Measurements from ENCODE around the gene DPY19L2. TPM values are rescaled to one million over a fixed set of nuclear protein-coding genes. Genes with fewer than 3 reads are reported as not detected.
"Not testable (repeated sequence)": the region's sequence is repeated elsewhere in the genome, so short reads cannot be mapped to it uniquely, and the experiment has no call there.

Gene DPY19L2
- polyA plus RNA-seq, 4 donors: 24.7 to 99.4 (median 46.5) TPM

- not testable (repeated sequence) for DNase-seq (ENCODE audit: low read depth in 4 of 4, low spot score in 2 of 4)
Measured at GRCh38 chr12:63545298-63545916, 122.9 kb downstream of the DPY19L2 start.

- DNase-seq (ENCODE audit: low read depth in 4 of 4, low spot score in 2 of 4): not testable (repeated sequence)
Measured at GRCh38 chr12:63538656-63539055, 129.6 kb downstream of the DPY19L2 start.

GRCh38 chr12:63537838-63538237, 130.5 kb downstream of the DPY19L2 start:
- not testable (repeated sequence) for DNase-seq (ENCODE audit: low read depth in 4 of 4, low spot score in 2 of 4)

GRCh38 chr12:63529641-63530040, 138.7 kb downstream of the DPY19L2 start:
- not testable (repeated sequence) for DNase-seq (ENCODE audit: low read depth in 4 of 4, low spot score in 2 of 4)

GRCh38 chr12:63525831-63526230, 142.5 kb downstream of the DPY19L2 start:
- no peak for DNase-seq (ENCODE audit: low read depth in 4 of 4, low spot score in 2 of 4)

- no peak for DNase-seq (ENCODE audit: low read depth in 4 of 4, low spot score in 2 of 4)
Measured at GRCh38 chr12:63521706-63522105, 146.6 kb downstream of the DPY19L2 start.

Other genes with a start within 250 kb of the DPY19L2 start
- 10 to 100 TPM; 28.6 to 33.8 (median 32.3) TPM for gene RXYLT1, start 111.4 kb upstream of the DPY19L2 start, polyA plus RNA-seq (ENCODE audit: insufficient read length in 4 of 4)
- gene SRGAP1, start 176.2 kb upstream of the DPY19L2 start, polyA plus RNA-seq (ENCODE audit: insufficient read length in 4 of 4): 10 to 100 TPM; 16.9 to 27.8 (median 22.7) TPM